ENCODE data around the gene NUP50. TPM values are rescaled to one million over a fixed set of nuclear protein-coding genes. Genes with fewer than 3 reads are reported as not detected.

NUP50 gene
- total and polyA plus RNA-seq, 2 donors (not counting 1 experiment from before 2014, with no cell fraction given): 9.1 to 105 TPM

GRCh38 chr22:45203150-45203951, 39.6 kb downstream of the NUP50 start:
- H3K27me3 Mint-ChIP-seq: no peaks in the 10 kb centered on the region
- intact Hi-C loops (cut with micrococcal nuclease): no loop called here
- Histone ChIP-seq H3K9me3 (ENCODE audit: control extremely low read depth in 1 of 3, control insufficient read depth in 2 of 3, insufficient read depth in 1 of 3, low read length in 2 of 3) (no peaks in the 10 kb centered on the region), H4K20me1 (ENCODE audit: control insufficient read depth, insufficient read depth, low read length, poor library complexity, severe bottlenecking) (peaks cover 9% of the 10 kb centered on the region), H3K4me1 (ENCODE audit: control insufficient read depth in 2 of 2, insufficient read depth in 2 of 2, low read length in 2 of 2) (no peaks in the 10 kb centered on the region), H3K27me3 (replicated peaks in 1 of 4; ENCODE audit: control extremely low read depth in 1 of 4, control insufficient read depth in 3 of 4, insufficient read depth in 4 of 4, low read length in 3 of 4) (no peaks in the 10 kb centered on the region), H3K36me3 (replicated peaks in 1 of 2; ENCODE audit: control extremely low read depth in 1 of 2, control insufficient read depth in 1 of 2, extremely low read depth in 1 of 2, insufficient read depth in 2 of 2, low read length in 1 of 2) (peaks cover 0 to 63% of the 10 kb centered on the region in 2 experiments), H3K4me2 (replicated peaks; ENCODE audit: low read depth, low read length, poor library complexity, severe bottlenecking) (no peak overlapping the region), H2AFZ (ENCODE audit: insufficient read depth, low read depth, low read length, poor library complexity, severe bottlenecking) (no peak overlapping the region), H3K79me2 (ENCODE audit: control insufficient read depth, insufficient read depth, low read length) (no peaks in the 10 kb centered on the region), H3K4me3 (ENCODE audit: control extremely low read depth in 1 of 5, extremely low read depth in 1 of 5, insufficient read depth in 1 of 5, low read depth in 2 of 5, low read length in 4 of 5) (no peak overlapping the region), H3K9ac (ENCODE audit: low read length) (no peak overlapping the region), H3K27ac (ENCODE audit: low read length in 2 of 2) (no peak overlapping the region)
- TF ChIP-seq CTCF (IDR thresholded peaks at IDR 0.05) (no peak), EZH2 (IDR thresholded peaks at IDR 0.05; ENCODE audit: borderline replicate concordance, insufficient read depth, low read depth, low read length, poor library complexity, severe bottlenecking) (no peak)
- H3K9me3 Mint-ChIP-seq (ENCODE audit: insufficient read depth): no peaks in the 10 kb centered on the region
- ATAC-seq (ENCODE audit: low read depth) (no peak), DNase-seq (no peak)
- POLR2A ChIA-PET: no interaction called here
- H3K4me1 Mint-ChIP-seq: no peaks in the 10 kb centered on the region
- WGBS (ENCODE audit: insufficient coverage): 97% methylated on average over 40 of the region's 40 CpGs
- CTCF ChIA-PET: no interaction called here
- H3K27ac Mint-ChIP-seq: no peak overlapping the region
- H3K4me3 Mint-ChIP-seq: no peak overlapping the region

GRCh38 chr22:45204241-45204640, 40.5 kb downstream of the NUP50 start:
- Histone ChIP-seq H3K4me1 (ENCODE audit: control insufficient read depth in 2 of 2, insufficient read depth in 2 of 2, low read length in 2 of 2) (no peaks in the 10 kb centered on the region), H3K9me3 (ENCODE audit: control extremely low read depth in 1 of 3, control insufficient read depth in 2 of 3, insufficient read depth in 1 of 3, low read length in 2 of 3) (no peaks in the 10 kb centered on the region), H4K20me1 (ENCODE audit: control insufficient read depth, insufficient read depth, low read length, poor library complexity, severe bottlenecking) (peaks cover 12% of the 10 kb centered on the region), H3K9ac (ENCODE audit: low read length) (no peak overlapping the region), H3K4me3 (ENCODE audit: control extremely low read depth in 1 of 5, extremely low read depth in 1 of 5, insufficient read depth in 1 of 5, low read depth in 2 of 5, low read length in 4 of 5) (no peak overlapping the region), H3K4me2 (replicated peaks; ENCODE audit: low read depth, low read length, poor library complexity, severe bottlenecking) (no peak overlapping the region), H3K36me3 (replicated peaks in 1 of 2; ENCODE audit: control extremely low read depth in 1 of 2, control insufficient read depth in 1 of 2, extremely low read depth in 1 of 2, insufficient read depth in 2 of 2, low read length in 1 of 2) (peaks cover 0 to 63% of the 10 kb centered on the region in 2 experiments), H3K27ac (ENCODE audit: low read length in 2 of 2) (no peak overlapping the region), H2AFZ (ENCODE audit: insufficient read depth, low read depth, low read length, poor library complexity, severe bottlenecking) (no peak overlapping the region), H3K79me2 (ENCODE audit: control insufficient read depth, insufficient read depth, low read length) (no peaks in the 10 kb centered on the region), H3K27me3 (replicated peaks in 1 of 4; ENCODE audit: control extremely low read depth in 1 of 4, control insufficient read depth in 3 of 4, insufficient read depth in 4 of 4, low read length in 3 of 4) (no peaks in the 10 kb centered on the region)
- no peaks in the 10 kb centered on the region for H3K4me1 Mint-ChIP-seq
- TF ChIP-seq EZH2 (IDR thresholded peaks at IDR 0.05; ENCODE audit: borderline replicate concordance, insufficient read depth, low read depth, low read length, poor library complexity, severe bottlenecking) (no peak), CTCF (IDR thresholded peaks at IDR 0.05) (no peak)
- ChIA-PET POLR2A (no interaction called here), CTCF (no interaction called here)
- H3K27me3 Mint-ChIP-seq: no peaks in the 10 kb centered on the region
- H3K4me3 Mint-ChIP-seq: no peak overlapping the region
- ATAC-seq (ENCODE audit: low read depth) (no peak), DNase-seq (no peak)
- WGBS (ENCODE audit: insufficient coverage): 98% methylated on average over 13 of the region's 13 CpGs
- no peak overlapping the region for H3K27ac Mint-ChIP-seq
- intact Hi-C loops (cut with micrococcal nuclease): no loop called here
- H3K9me3 Mint-ChIP-seq (ENCODE audit: insufficient read depth): no peaks in the 10 kb centered on the region
